GM10248 (cell line): ENCODE measurements around the gene CACNG4.

Experiments used
- CTCF ChIA-PET: fragments of 300-600 bp; sonication (Branson Sonifier 250); formaldehyde crosslinking; extraction: SDS; loops from one replicate; lab custom pipeline; 2021; ENCODE audit warnings: antibody characterized with exemption; lab: Yijun Ruan, JAX
- POLR2A ChIA-PET: fragments of 350-650 bp; sonication (Branson Sonifier 250); formaldehyde crosslinking; extraction: SDS; loops from one replicate; lab custom pipeline; 2020; ENCODE audit warnings: antibody characterized with exemption; lab: Yijun Ruan, JAX
- DNase-seq: peaks from one replicate; pipeline ENCODE4 v3.0.0; 2012; ENCODE audit errors: extremely low spot score
- CTCF ChIP-seq: IDR thresholded peaks from 2 replicates; pipeline ENCODE4 v1.5.1; 2012; ENCODE audit warnings: mild to moderate bottlenecking, low read depth; ENCODE audit errors: extremely low read depth, missing control alignments, control extremely low read depth

The CACNG4 gene

GRCh38 chr17:67027031-67027628, 62.6 kb downstream of the CACNG4 start:
- TF ChIP-seq CTCF = no peak
- ChIA-PET POLR2A (no interaction called here), CTCF (no interaction called here)
- no peak for DNase-seq

GRCh38 chr17:67030641-67031040, 66.1 kb downstream of the CACNG4 start:
- TF ChIP-seq CTCF = no peak
- POLR2A ChIA-PET = no interaction called here
- CTCF ChIA-PET = no interaction called here
- no peak for DNase-seq

GRCh38 chr17:67032382-67032781, 67.9 kb downstream of the CACNG4 start:
- no peak for DNase-seq
- POLR2A ChIA-PET = no interaction called here
- CTCF ChIA-PET = no interaction called here
- no peak for TF ChIP-seq CTCF

GRCh38 chr17:67032985-67033384, 68.5 kb downstream of the CACNG4 start:
- ChIA-PET CTCF (no interaction called here), POLR2A (no interaction called here)
- no peak for TF ChIP-seq CTCF
- DNase-seq = no peak

GRCh38 chr17:67033613-67034012, 69.1 kb downstream of the CACNG4 start:
- ChIA-PET POLR2A (no interaction called here), CTCF (no interaction called here)
- no peak for TF ChIP-seq CTCF
- no peak for DNase-seq

GRCh38 chr17:67035131-67036083, 70.9 kb downstream of the CACNG4 start:
- CTCF ChIA-PET = interaction anchor here (1.3 to 2.2 kb wide), 3 partner anchors 11 to 46 kb away, joined by 3 to 9 read pairs (median 4); no protein-coding TSS in a partner anchor
- POLR2A ChIA-PET = no interaction called here
- DNase-seq = peak; percentile 73
- no peak for TF ChIP-seq CTCF
